NB4 (cell line): Measurements from ENCODE around the gene CUX1.
"Not testable (repeated sequence)": the region's sequence is repeated elsewhere in the genome, so short reads cannot be mapped to it uniquely, and the experiment has no call there.

Source experiments
- DNase-seq: peaks from one replicate; pipeline ENCODE4 v3.0.0; 2010; ENCODE audit warnings: low read depth
- H3K4me3 ChIP-seq: one replicate; pipeline ENCODE4 v1.5.1; 2011; ENCODE audit warnings: mild to moderate bottlenecking, low read depth, low read length, moderate library complexity
- CTCF ChIP-seq: IDR thresholded peaks from one replicate; pipeline ENCODE4 v1.5.1; 2012; ENCODE audit warnings: low read depth, low read length
- MYC ChIP-seq: IDR thresholded peaks from 2 replicates; pipeline ENCODE4 v1.6.1; 2011; ENCODE audit warnings: low read depth, low read length
- POLR2A ChIP-seq: IDR thresholded peaks from 2 replicates; pipeline ENCODE4 v1.6.1; 2011; ENCODE audit warnings: mild to moderate bottlenecking; ENCODE audit not compliant: insufficient read length; ENCODE audit errors: extremely low read depth
- TF ChIP-seq, protein P1 (sequence below): IDR thresholded peaks from 2 replicates; pipeline ENCODE4 v1.6.1; 2011; ENCODE audit warnings: low read depth, low read length

CUX1 gene

DNA sequence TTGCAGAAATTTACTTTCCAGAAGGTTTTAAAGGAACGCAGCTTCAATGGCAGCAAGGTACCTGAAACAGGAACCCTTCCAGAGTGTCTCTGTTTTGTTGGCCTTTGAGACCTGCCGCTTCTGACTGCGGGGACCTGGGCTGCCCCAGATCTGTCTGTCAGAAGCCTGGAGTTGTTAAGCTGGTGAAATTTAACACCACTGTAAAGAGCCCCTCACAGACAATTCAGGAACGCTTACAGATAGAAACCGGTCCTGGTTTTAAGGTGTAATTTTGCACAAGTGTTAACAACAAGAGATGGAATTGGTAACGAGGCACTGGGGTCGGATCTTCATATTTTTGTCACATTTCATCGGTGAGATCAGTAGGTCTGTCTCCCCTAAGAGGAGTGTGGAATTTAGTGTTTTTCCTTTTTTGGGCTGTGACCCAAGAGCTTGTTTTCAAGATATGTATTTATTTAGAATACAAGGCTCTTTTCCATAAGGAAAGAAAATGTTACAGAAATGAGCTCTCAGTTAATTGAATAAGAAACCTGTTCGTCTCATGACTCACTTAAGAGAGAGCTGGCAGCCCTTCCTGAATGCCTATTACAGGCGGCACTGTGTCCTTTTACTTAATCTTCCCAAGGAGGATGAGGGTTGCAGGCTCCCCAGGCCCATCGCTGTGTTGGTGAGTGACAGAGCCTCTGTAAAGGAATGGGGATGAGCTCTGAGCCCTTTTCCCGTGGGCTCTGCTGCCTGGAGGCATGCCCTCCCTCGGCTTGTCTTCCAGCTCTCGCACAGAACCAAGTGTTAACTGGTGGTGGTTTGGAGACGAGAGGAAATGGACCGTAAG is 168.7 kb downstream of the CUX1 start:
- DNase-seq, result no peak
- H3K4me3 ChIP-seq, result no peak overlapping the region
- TF ChIP-seq POLR2A, result no peak
- no peak for TF ChIP-seq CTCF
- TF ChIP-seq MYC, result no peak
- TF ChIP-seq, protein P1, sequence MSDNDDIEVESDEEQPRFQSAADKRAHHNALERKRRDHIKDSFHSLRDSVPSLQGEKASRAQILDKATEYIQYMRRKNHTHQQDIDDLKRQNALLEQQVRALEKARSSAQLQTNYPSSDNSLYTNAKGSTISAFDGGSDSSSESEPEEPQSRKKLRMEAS, result no peak

DNA sequence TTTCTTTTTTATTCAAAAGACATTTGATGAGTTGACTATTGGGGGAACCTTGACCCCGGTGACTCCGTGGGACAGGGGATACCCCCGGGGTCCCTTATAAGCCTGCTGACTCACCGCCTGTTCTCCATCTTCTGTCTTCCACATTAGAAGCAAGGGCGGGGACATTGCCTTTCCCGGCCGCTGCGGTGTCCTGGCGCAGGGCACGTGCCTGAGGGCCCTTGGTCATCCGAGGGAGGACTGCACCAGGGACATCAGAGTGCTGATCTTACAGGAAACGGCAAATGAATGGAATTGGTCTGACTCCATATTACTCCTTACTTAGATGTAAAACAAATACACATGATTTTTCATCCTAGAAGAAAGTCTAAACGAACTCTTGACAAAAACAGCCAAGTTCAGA is 170.1 kb downstream of the CUX1 start:
- no peak for DNase-seq
- TF ChIP-seq, protein P1, result no peak
- TF ChIP-seq MYC (no peak), POLR2A (no peak), CTCF (no peak)
- H3K4me3 ChIP-seq, result no peak overlapping the region

- not testable (repeated sequence) for DNase-seq, H3K4me3 ChIP-seq
Measured at GRCh38 chr7:101988060-101988459, 170.6 kb downstream of the CUX1 start.

DNA sequence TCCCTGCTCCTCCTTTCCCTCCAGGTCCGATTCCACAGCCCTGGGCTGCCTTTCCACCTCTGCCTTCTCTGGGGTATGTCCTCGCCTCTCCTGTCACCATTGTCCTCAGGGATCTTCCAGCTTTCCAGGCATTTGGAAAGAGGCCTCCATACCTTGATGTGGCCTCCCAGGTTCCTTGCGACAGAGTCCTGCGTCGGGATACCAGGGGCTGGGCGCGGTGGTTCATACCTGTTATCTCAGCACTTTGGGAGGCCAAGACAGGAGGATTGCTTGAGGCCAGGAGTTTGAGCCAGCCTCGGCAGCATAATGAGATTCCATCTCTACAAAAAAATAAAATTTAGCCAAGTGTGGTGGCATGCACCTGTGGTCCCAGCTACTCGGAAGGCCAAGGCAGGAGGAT is 171.1 kb downstream of the CUX1 start:
- H3K4me3 ChIP-seq, result no peak overlapping the region
- no peak for DNase-seq
- no peak for TF ChIP-seq MYC
- TF ChIP-seq, protein P1, result no peak
- no peak for TF ChIP-seq POLR2A
- TF ChIP-seq CTCF, result no peak

DNA sequence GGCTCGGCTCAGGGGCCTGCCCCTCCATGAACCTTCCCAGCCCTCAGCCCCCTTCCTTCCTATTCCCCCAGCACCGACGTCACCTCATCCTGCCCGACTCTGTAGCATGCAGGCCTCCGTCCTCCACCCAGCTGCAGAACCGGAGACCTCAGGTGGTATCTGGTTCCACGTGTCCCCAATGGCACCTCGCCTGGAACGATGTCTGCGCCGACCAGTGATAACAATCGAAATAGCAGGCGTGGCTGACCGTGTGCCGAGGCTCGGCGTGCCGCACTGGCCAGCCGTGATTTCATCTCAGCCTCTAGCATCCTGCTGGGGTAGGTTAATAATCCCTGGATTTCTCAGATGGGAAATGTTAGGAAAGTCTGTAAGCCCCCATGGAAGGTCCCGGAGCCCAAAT is 171.7 kb downstream of the CUX1 start:
- no peak for DNase-seq

More for the DNA sequence above, 171.7 kb downstream of the CUX1 start:
- no peak overlapping the region for H3K4me3 ChIP-seq
- TF ChIP-seq, protein P1, result no peak
- no peak for TF ChIP-seq CTCF
- TF ChIP-seq POLR2A, result no peak
- TF ChIP-seq MYC, result no peak
